NCI-H1930 (cell line): ENCODE results near the gene MIB1.
"Not testable (repeated sequence)": the region's sequence is repeated elsewhere in the genome, so short reads cannot be mapped to it uniquely, and the experiment has no call there.

Experiments used
- DNase-seq, 2 experiments: peaks; one replicate each; lab custom pipeline; 2025; lab: John Stamatoyannopoulos, UW

MIB1 gene

DNA sequence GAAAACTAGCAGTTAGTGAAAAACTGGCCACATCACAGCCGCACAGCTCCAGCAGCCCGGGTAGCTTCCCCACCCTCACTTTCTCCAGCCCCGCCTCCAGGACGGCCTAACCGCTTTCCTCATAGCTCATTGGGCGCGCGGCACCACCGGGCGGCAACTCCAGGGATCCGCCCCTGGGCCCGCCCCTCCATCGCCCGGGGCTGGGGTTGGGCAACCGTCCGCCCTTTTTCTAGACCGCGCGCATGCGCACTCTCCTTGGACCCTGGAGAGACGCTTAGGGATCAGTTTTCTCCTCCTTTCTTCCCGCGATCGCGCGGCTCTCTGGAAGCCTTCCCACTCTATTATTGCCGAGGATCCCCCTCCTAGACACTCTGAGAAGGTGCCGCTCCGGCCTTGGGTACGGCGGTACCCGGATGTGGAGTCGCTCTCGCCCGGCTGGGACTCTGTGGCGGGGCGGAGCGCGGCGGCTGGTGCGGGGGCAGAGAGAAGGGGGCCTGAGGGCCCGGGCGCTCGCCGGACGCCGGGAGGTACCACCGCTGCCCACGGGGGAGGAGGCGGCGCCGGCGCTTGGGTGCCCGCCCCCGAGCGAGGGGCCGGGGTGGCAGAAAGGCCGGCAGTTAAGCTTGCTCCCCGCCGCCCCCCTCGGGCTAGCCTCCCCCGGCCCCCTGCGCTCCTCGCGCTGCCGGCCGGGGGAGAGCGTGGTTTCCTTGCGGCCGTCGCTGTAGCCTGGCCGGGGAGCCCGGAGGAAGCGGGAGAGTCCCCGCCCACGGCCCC, at the start of gene MIB1:
Gene MIB1, plus strand, starts transcription at position 255 of the 774 bp plus-strand sequence. CDS start 792 bp downstream, outside the sequence.
- peak; percentile 99 for DNase-seq

DNA sequence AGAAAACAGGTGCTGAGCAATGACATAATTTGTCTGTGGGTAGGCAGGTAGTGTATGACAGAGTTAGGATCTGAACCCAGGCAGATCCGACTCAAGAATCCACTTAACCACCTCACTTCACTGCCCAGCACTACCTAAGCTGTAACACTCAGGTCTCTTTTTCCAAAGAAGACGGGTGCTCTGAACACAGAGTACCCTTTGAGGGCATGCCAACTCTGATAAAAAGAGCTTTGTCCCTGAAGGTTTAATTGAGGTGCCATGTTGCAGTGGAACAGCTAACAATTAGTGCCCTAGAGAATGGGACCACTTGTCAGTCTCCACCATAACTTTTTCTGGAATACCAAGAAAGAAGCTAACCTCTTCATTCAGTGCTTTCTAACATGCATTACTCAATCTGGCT, 47.3 kb upstream of the MIB1 start:
- DNase-seq: no peak

DNA sequence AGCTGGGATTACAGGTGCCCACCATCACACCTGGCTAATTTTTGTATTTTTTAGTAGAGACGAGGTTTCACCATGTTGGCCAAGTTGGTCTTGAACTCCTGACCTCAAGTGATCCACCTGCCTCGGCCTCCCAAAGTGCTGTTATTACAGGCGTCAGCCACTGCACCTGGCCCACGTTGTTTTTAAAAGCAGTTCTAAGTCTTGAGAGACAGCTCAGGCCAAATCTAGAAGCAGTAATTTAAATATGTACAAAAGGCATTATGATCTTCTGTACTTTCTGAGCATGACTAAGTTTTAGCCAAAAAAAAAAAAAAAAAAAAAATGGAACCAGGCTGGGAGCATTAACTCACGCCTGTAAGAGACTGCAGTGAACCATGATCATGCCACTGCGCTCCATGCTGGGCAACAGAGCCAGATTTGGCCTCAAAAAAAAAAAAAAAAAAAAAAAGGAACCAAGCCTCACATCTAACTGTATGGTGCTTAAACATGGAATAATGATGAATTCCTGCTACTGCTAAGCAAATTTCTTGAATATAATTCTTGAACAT, 40.0 kb upstream of the MIB1 start:
- no peak for DNase-seq

DNA sequence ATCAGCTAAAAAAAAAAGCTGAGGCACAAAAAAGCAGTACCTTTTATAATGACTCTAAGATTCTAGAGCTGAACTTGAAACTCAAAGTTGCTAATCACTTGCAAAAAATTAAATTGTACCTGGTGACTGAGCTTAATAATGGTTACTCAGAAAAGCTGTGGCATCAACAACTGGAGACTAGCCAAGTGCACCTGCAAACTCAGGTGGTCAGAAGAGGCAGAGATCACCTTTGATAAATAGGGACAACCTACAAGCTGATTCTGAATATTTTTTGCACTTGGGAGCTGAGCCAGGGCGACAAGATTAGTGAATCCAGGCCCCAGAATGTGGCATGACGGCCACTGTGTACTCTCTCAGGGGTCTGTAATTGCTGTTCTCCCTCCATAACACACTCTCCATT, 39.0 kb upstream of the MIB1 start:
- DNase-seq: no peak

DNA sequence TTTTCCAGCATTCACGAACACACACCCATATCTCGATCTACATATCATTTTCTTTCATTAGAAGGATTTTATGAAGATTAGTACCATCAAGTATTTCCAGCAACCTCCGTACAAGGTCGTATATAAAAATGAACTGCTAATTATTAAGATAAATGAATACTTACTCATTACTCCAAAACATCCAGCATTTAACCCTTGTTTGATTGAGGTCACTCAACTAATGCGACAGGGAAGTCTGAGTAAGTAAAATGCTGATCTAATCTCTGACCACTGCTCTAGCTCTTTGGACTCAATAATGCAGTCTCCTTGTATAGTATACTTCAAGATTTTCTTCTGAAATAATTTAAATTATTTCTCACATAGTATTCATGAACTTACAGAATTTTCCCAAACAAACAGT, 38.0 kb upstream of the MIB1 start:
- no peak for DNase-seq

DNA sequence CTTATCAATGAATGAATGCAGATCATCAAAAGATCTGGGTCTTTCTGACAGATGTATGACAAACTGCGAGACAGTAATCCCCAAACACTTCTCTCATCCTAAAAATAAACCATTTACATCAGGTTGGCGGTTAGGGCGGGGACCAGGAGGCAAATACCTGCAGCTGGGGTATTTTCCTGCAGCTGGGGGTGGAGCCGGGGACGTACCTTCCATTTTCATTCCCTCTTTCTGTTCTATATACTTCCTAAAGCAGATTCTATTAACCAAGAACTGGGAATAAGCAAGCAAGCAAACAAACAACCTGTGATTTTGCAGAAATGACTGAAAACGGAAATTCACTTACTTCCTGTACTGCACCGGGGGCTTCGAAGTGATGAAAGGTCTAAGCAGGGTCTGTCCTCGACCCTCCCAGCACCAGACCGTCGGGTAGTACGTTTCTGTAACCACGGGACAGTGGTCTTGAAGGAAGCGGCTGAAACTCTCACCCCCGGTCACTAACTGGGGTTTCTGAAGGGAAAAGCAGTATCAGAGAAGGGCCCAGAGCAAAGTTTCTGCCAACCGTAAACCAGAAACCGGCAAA, 37.3 kb upstream of the MIB1 start:
- DNase-seq: no peak

DNA sequence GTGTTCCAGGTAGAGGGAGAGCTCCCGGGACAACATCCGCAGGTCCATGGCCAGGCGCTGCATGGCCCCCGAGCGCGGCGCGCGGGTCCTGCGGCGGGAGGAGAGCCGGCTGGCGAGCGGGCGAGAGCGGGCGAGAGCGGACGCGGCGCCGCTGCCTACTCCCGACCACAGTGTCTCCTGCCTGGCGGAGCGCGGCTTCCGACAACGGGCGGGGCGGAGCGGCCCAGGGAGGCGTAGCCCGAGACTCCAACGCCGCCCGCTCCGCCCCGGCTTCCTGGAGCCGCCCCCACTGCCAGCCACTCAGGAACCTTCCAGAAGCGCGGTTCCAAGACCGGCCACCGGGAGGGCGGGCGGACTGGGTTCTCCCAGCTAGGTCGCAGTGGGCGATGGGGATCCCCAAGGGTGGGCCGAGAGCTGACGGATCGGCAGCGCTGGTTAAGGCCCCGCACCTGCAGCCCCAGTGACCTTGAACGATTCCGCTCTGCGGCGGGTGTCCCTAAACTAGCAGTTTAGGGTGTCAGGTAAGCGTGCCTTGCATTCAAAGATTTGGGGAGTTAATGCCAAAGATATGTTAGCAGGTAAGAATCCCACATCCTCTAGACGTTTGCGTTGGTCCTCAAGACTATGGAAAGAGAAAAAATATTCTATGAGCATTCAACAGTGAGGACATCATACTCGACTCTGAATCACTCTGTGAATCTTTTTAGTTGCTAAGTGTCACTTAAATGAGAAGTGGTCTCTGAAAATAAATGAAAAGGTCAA, 35.8 kb upstream of the MIB1 start, which contains the start of gene ABHD3:
Gene ABHD3, minus strand, starts transcription at position 172 of the 762 bp plus-strand sequence. Its CDS starts 109 bp downstream, at position 63.
- peak; percentile 88 to 94 for DNase-seq

DNA sequence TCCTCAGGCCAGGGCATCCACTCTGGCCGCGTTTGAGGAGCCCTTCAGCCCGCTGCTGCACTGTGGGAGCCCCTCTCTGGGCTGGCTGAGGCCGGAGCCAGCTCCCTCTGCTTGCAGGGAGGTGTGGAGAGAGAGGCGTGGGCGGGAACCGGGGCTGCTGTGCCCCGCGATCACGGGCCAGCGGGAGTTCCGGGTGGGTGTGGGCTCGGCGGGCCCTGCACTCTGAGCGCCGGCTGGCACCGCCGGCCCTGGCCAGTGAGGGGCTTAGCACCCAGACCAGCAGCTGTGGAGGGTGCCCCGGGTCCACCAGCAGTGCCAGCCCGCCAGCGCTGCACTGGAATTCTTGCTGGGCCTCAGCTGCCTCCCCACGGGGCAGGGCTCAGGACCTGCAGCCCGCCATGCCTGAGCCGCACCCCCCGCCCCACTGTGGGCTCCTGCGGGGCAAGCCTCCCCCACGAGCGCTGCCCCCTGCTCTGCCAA, 34.2 kb upstream of the MIB1 start:
- DNase-seq: no peak

DNA sequence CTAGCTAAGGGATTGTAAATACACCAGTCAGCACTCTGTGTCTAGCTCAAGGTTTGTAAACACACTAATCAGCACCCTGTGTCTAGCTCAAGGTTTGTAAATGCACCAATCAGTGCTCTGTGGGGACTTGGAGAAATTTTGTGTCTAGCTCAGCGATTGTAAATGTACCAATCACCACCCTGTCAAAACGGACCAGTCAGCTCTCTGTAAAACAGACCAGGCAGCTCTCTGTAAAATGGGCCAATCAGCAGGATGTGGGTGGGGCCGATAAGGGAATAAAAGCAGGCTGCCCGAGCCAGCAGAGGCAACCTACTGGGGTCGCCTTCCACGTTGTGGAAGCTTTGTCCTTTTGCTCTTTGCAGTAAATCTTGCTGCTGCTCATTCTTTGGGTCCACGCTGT, 33.5 kb upstream of the MIB1 start:
- not testable (repeated sequence) for DNase-seq

DNA sequence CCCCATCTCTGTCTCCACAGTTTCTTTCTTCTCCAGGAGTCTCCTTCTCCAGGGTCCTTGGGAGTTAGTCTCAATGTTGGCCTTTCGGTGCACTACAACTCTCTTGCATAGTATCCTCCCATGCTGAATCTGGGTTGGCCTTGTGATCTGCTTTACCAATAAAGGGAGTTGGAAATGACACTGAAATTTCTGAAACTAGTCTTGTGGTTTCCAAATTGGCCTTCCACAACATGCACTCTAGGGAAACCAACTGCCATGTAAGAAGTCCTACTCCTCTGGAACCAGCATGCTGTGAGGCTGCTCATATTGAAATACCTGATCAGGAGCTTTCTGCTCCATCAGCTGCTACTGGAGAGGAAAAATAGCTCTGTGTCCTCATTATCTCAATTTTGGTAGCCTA, 26.1 kb upstream of the MIB1 start:
- no peak for DNase-seq

DNA sequence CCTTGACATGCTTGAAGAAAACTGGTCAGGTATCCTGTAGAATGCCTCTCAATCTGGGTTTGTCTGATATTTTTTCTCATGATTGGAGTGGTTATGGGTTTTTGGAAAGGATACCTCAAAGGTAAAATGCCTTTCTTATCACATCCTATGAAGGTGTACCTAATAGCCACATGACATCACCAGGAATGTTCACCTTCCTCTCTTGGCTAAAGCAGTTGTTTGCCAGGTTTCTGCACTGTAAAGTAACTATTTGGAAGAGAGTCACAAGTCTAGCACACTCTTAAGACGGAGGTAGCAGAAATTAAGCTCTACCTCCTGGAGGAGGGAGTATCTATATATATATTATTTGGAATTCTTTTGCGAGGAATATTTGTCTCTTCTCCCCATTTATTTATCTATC, 17.9 kb upstream of the MIB1 start:
- no peak for DNase-seq

DNA sequence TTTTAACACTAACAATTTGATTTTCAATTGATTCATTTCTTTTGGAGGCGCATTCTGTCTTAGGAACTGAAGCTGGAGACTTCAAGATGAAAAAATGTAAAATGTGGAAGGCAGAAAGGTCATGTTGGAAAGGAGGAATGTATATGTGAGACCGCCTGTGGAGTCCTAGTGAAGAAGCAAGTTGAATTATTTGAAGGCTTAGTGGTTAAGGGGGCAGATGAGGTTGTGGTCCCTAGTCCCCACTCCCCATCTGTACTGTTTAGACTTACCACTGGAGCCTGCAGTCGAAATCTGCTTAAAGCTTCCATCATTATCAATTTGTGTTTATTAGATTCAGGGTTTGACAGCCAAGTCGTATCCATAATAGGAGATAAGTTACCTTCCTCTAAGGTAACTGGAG, 15.4 kb upstream of the MIB1 start:
- no peak for DNase-seq

DNA sequence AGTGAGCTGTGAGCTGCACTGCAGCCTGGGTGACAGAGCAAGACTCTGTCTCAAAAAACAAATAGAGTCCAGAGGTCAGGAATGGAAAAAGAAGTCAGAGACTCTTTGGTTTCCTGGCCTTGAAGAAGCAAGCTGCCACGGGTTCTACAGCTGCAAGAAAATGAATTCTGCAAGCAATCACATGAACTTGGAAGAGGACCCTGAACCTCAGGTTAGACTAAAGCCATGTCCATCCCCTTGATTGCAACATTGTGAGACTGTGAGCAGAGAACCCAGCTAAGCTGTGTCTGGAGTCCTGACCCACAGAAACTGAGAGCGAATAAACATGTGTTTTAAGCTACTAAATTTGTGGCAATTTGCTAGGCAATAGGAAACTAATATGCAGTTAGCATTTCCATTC, 12.9 kb upstream of the MIB1 start:
- DNase-seq: no peak

DNA sequence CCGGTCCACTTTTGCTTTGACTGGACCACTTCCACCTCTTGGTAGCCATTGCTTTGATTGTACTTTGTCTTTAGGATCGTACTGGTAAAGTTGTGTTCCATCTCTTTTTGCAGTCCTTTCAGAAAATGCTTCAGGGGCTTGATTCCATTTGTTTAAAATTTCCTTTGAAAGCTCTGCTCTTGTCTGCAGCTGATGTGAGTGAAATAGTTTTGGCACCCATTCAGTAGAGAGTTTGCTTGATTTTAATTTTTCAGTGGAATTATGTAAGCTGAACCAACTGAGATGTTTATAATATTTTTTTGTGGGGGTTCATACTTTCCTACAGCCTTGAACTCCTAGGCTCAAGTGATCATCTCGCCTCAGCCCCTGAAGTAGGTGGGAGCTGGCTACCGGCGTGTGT, 7.6 kb upstream of the MIB1 start:
- DNase-seq: no peak

DNA sequence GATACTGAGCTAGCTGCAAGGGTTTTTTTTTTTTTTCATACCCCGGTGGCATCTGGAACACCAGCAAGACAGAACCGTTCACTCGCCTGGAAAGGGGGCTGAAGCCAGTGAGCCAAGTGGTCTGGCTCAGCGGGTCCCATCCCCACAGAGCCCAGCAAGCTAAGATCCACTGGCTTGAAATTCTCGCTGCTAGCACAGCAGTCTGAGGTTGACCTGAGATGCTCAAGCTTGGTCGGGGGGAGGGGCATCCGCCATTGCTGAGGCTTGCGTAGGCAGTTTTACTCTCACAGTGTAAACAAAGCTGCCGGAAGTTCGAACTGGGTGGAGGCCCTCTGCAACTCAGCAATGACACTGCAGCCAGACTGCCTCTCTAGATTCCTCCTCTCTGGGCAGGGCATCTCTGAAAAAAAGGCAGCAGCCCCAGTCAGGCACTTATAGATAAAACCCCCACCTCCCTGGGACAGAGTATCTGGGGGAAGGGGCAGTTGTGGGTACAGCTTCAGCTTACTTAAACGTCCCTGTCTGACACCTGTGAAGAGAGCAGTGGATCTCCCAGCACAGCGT, 5.1 kb upstream of the MIB1 start:
- no peak for DNase-seq

DNA sequence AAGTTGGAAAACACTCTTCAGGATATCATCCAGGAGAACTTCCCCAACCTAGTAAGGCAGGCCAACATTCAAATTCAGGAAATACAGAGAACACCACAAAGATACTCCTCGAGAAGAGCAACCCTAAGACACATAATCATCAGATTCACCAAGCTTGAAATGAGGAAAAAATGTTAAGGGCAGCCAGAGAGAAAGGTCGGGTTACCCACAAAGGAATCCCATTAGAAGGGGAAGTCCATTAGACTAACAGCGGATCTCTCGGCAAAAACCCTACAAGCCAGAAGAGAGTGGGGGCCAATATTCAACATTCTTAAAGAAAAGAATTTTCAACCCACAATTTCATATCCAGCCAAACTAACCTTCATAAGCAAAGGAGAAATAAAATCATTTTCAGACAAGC, 3.7 kb upstream of the MIB1 start:
- DNase-seq: not testable (repeated sequence)

DNA sequence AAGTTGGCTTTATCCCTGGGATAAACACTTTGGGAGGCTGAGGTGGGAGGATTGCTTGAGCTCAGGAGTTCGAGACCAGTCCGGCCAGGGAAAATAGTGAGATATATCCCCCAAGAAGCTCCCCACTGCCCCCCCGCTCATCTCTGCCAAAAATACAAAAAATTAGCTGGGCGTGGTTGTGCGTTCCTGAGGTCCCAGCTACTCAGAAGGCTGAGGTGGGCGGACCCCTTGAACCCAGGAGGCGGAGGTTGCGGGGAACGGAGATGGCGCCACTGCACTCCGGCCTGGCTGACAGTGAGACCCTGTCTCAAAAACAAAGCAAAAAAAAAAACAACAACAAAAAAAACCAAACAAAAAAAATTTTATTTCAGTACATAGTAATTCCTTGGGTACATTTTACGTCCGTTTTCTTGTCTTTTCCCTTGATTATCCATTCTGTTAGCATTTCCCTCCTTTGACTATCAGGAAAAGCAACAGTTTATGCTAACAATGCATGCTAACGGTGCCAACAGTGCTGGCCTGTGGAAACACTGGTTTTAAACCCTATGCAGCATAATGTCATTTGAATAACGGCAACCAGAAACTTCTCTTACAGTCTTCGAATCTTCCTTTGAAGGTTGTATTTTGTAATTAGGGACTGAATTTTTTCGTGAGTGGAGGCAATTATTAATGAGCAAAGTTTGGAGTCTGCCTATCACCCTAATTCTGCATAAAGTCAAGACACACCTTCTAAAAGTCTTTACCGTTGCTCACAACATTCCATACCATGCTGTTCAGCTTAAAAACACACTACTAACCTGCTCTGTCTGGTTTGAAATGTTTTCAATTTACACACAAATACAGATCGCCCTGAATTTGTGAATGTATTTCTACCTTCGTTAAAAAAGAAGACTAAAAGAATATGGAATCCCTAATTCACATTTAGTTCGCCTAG, 721 bp upstream of the MIB1 start:
- no peak for DNase-seq

DNA sequence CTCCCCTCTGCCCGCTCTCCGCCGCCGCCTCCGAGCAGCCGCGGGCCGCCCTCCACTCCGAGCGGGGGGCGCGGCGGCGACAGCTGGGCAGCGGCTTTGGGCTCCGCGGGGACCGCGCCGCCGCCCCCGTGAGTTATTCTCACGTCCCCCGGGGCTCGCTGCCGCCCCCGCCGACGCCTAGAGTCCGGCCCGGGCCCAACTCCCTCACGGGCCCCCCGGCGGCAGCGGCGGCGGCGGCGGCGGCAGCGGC, 645 bp downstream of the MIB1 start:
- no peak for DNase-seq

DNA sequence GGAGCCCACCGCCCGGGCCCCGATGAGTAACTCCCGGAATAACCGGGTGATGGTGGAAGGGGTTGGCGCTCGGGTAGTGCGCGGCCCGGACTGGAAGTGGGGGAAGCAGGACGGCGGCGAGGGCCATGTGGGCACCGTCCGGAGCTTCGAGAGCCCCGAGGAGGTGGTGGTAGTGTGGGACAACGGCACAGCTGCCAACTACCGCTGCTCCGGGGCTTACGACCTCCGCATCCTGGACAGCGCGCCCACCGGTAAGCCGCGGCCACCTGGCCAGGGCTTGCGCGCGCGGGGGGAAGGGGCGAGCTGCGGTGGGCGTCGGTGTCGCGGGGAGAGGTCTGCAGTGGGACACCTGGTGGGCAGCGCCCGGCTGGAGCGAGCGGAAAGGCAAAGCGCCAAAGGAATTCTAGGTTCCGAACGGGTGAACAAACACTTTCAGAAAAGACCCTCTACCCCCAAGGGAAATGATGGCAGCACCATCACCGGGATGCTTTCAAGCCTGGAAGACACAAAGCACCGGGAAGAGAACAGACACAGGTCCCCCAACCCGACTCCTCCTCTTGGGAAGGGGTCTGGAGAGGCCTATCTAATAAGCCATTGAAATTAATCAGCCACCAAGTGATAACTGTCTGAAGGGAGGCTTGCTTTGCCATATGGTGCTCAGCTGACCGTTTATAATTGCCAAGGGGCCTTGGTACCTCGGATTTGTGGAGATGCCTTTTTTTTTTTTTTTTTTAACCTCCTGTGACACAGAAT, 1.1 kb downstream of the MIB1 start:
- peak; percentile 24 to 39 for DNase-seq

DNA sequence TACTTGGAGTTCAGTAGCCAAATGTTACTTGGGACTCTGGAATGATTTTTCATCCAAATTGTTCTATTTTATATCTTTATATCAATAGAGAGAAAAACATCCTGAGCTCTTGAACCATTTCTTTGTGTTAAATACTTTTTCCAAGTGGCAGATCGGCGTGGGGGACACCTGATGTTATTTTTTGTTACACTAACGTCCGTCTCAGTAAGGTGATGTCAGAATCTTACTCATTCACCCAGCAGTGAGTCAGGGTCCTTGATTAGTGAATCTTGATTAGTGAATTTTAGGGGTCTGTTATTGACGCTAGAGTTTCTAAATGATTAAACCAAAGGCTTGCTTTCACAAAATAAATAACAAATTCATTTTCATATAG, 1.7 kb downstream of the MIB1 start:
- no peak for DNase-seq
